BJ (cell line): Measurements from ENCODE around the gene MRPL9. TPM values are rescaled to one million over a fixed set of nuclear protein-coding genes. Genes with fewer than 3 reads are reported as not detected.

Experiments used
- CTCF ChIA-PET: fragments of 350-600 bp; formaldehyde crosslinking; extraction: SDS; loops from one replicate; lab custom pipeline; 2021; ENCODE audit warnings: antibody characterized with exemption, inconsistent platforms; lab: Yijun Ruan, JAX
- POLR2A ChIA-PET: fragments of 300-600 bp; sonication (Branson Sonifier 250); formaldehyde crosslinking; extraction: SDS; loops from one replicate; lab custom pipeline; 2021; ENCODE audit warnings: antibody characterized with exemption; lab: Charles Lee
- DNase-seq: peaks from one replicate; pipeline ENCODE4 v3.0.0-alpha.2; 2011; ENCODE audit warnings: low read depth
- H3K27me3 ChIP-seq: 2 replicates; pipeline ENCODE4 v1.6.0; 2011; ENCODE audit warnings: low read length; ENCODE audit not compliant: control insufficient read depth, insufficient read depth
- H3K36me3 ChIP-seq: 2 replicates; pipeline ENCODE4 v1.5.1; 2011; ENCODE audit warnings: low read length; ENCODE audit not compliant: control insufficient read depth, insufficient read depth
- H3K4me3 ChIP-seq: 2 replicates; pipeline ENCODE4 v1.5.1; 2011; ENCODE audit warnings: low read depth, mild to moderate bottlenecking, control low read depth, low read length
- CTCF ChIP-seq: IDR thresholded peaks from 2 replicates; pipeline ENCODE4 v1.5.1; 2011; ENCODE audit warnings: low read depth, mild to moderate bottlenecking, control low read depth, inconsistent platforms, low read length, moderate library complexity; ENCODE audit not compliant: insufficient read depth
- polyA plus RNA-seq: library from polyadenylated mRNA; depleted of rRNA; stranded (reverse); fragments of >200 nt; gene quantifications from 2 replicates; pipeline ENCODE4 v1.2.3, GENCODE V29; 2011

The MRPL9 gene
- polyA plus RNA-seq, 1 experiment, result 89.6 TPM

GRCh38 chr1:151718666-151719065 lies 44.6 kb downstream of the MRPL9 start:
- no peak overlapping the region for H3K4me3 ChIP-seq
- H3K36me3 ChIP-seq, result no peaks in the 10 kb centered on the region
- no peak for TF ChIP-seq CTCF
- no peak for DNase-seq
- ChIA-PET CTCF (no interaction called here), POLR2A (no interaction called here)
- H3K27me3 ChIP-seq, result peaks cover 51% of the 10 kb centered on the region

- peaks cover 53% of the 10 kb centered on the region for H3K27me3 ChIP-seq
- POLR2A ChIA-PET, result no interaction called here
Observed at GRCh38 chr1:151718011-151718431, 45.3 kb downstream of the MRPL9 start.

GRCh38 chr1:151716771-151717631 lies 46.3 kb downstream of the MRPL9 start, which contains the start of gene CELF3:
Gene CELF3 (minus strand): TSS chr1:151716803. CDS start chr1:151716020, 783 bp downstream.
- Histone ChIP-seq H3K4me3 (no peak within 1 kb of the TSS), H3K36me3 (no peaks in the 10 kb centered on the region), H3K27me3 (peaks cover 55% of the 10 kb centered on the region)
- CTCF ChIA-PET, result interaction anchor here (0.7 to 1.5 kb wide), 3 partner anchors 10 to 18 kb away, joined by 3 to 5 read pairs (median 4); no protein-coding TSS in a partner anchor
- POLR2A ChIA-PET, result interaction anchor here (0.6 kb wide), 1 partner anchor 13 kb away, joined by 7 read pairs; no protein-coding TSS in a partner anchor
- DNase-seq, result no peak
- no peak for TF ChIP-seq CTCF

More at GRCh38 chr1:151718011-151718431, 45.3 kb downstream of the MRPL9 start:
- H3K36me3 ChIP-seq, result no peaks in the 10 kb centered on the region
- TF ChIP-seq CTCF, result no peak
- CTCF ChIA-PET, result interaction anchor here (1.1 to 1.5 kb wide), 2 partner anchors 17 to 20 kb away, joined by 4 to 5 read pairs; no protein-coding TSS in a partner anchor
- no peak for DNase-seq
- H3K4me3 ChIP-seq, result no peak overlapping the region

GRCh38 chr1:151716405-151716762 lies 46.9 kb downstream of the MRPL9 start:
- POLR2A ChIA-PET, result interaction anchor here (0.6 kb wide), 1 partner anchor 14 kb away, joined by 7 read pairs; no protein-coding TSS in a partner anchor

More at GRCh38 chr1:151716405-151716762, 46.9 kb downstream of the MRPL9 start:
- no peaks in the 10 kb centered on the region for H3K36me3 ChIP-seq
- peaks cover 55% of the 10 kb centered on the region for H3K27me3 ChIP-seq
- no peak for DNase-seq
- CTCF ChIA-PET, result interaction anchor here (0.7 to 2.0 kb wide), 3 partner anchors 9 to 23 kb away, joined by 3 to 5 read pairs (median 4); no protein-coding TSS in a partner anchor
- H3K4me3 ChIP-seq, result no peak overlapping the region
- no peak for TF ChIP-seq CTCF
